Upper lobe of left lung (tissue), 6 donors: ENCODE measurements around the gene OAT. TPM values are rescaled to one million over a fixed set of nuclear protein-coding genes. Genes with fewer than 3 reads are reported as not detected.
A peak's percentile ranks its signal among the peaks of the same experiment; 100 is the strongest.

Experiments
- ATAC-seq, 2 donors: fragments of 200-7000 bp; cut with Tn5 transposase; one replicate each; pipeline ENCODE4 v1.9.1; 2022; ENCODE audit warnings: mild to moderate bottlenecking in 2 of 2, moderate library complexity in 2 of 2; ENCODE audit not compliant: low FRiP score in 2 of 2
- DNase-seq, 2 donors: peaks; one replicate each; pipeline ENCODE4 v3.0.0-alpha.2; 2019 to 2020
- H3K27ac ChIP-seq, 4 donors: fragments of 200-600 bp; sonication (generic); one replicate each; pipeline ENCODE4 v1.5.1; 2016 to 2019
- H3K27me3 ChIP-seq, 4 donors: fragments of 200-600 bp; sonication (generic); one replicate each; pipeline ENCODE4 v1.5.1; 2017 to 2019
- H3K36me3 ChIP-seq, 4 donors: fragments of 200-600 bp; sonication (generic); one replicate each; pipeline ENCODE4 v1.5.1; 2016 to 2019
- H3K4me1 ChIP-seq, 4 donors: fragments of 200-600 bp; sonication (generic); one replicate each; pipeline ENCODE4 v1.5.1; 2018 to 2019
- H3K4me3 ChIP-seq, 4 donors: fragments of 200-600 bp; sonication (generic); one replicate each; pipeline ENCODE4 v1.5.1; 2017 to 2019; ENCODE audit warnings: mild to moderate bottlenecking in 2 of 4, moderate library complexity in 1 of 4
- H3K9me3 ChIP-seq, 4 donors: fragments of 200-600 bp; sonication (generic); one replicate each; pipeline ENCODE4 v1.5.1; 2018 to 2019
- EP300 ChIP-seq, 4 donors: sonication (generic); formaldehyde crosslinking; IDR thresholded peaks; one replicate each; pipeline ENCODE4 v1.5.1; 2017; ENCODE audit warnings: antibody characterized with exemption in 4 of 4, control low read depth in 2 of 4
- POLR2A ChIP-seq, 4 donors: fragments of 450-650 bp; IDR thresholded peaks; one replicate each; pipeline ENCODE4 v1.5.1; 2016 to 2017; ENCODE audit warnings: antibody characterized with exemption in 4 of 4, mild to moderate bottlenecking in 2 of 4
- POLR2AphosphoS5 ChIP-seq, 2 donors: sonication (generic); formaldehyde crosslinking; IDR thresholded peaks; one replicate each; pipeline ENCODE4 v1.5.1; 2017; ENCODE audit warnings: antibody characterized with exemption in 2 of 2
- WGBS, 2 donors: methylation state at CpG; one replicate each; pipeline ENCODE4 v1.1.5; 2017 to 2018; 5-methylcytosine and 5-hydroxymethylcytosine counted together
- total RNA-seq, 6 donors: library from RNA; depleted of rRNA in 4 of 6; stranded (reverse); fragments of >200 nt in 4 of 6; gene quantifications; one replicate each; pipeline versions ENCODE4 v1.1.0 to v1.2.1, GENCODE V29; 2016 to 2021
- TF ChIP-seq, protein P1 (sequence below), 6 experiments: fragments of 450-650 bp in 4 of 6; fragments of 200-600 bp in 2 of 6; sonication (generic) in 2 of 6; IDR thresholded peaks; one replicate each; pipeline ENCODE4 v1.5.1; 2016 to 2019; ENCODE audit warnings: antibody characterized with exemption in 6 of 6
- donor health status: DM: no; HTN: no; CAD: no; lungs with moderate emphysema.
- donor health status: DM: no; HTN: yes; CAD: no; lungs with severe emphysema.

Gene OAT
- total RNA-seq, 6 donors from 2014 or later = 21.0 to 82.7 (median 48.0) TPM

DNA sequence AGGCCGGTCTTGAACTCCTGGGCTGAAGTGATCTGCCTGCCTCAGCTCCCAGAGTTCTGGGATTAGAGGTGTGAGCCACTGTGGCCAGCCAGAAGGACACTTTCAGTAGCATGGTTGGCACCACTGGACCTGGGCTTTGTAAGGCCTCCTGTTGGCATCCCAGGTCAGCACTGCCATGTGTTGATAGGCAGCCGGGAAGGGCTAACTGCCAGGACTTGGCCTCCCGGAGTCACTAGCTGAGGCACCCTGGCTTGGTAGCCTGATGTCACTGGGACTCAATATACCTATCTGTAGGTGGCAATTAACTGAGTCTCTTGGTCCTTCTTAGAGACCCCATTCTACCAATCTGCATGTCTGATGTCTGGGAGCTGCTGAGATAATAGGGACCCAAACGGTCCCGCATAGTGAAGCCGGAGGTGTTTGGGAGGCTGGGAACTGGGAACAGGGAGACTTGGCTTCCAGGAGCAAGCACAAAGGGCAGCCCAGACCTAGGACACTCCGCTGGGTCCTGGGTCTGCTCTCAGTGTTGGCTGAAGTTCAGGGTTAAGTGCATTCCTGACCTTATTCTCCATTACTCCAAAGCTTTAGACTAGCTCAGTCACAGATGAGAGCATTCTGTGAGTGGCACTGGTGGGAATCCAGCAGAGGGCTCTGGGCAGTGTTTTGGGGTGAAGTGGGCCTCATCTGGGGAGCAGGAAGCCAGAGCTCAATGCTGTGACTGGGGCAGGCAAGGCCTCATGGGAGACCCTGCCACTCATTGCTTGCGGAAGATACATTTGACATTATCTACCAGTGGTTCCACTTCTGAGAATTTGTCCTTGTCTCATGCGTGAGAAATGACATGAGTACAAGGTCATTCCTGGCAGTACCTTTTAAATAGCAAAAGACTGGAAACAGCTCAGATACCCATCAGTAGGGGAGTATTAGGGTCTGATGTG lies 45.6 kb upstream of the OAT start:
- Histone ChIP-seq H3K36me3 (no peaks in the 10 kb centered on the region), H3K4me1 (peaks cover 0 to 10% (median 3%) of the 10 kb centered on the region in 4 donors), H3K9me3 (no peaks in the 10 kb centered on the region), H3K4me3 (no peak overlapping the region), H3K27ac (no peak overlapping the region), H3K27me3 (no peaks in the 10 kb centered on the region)
- ATAC-seq (no peak), DNase-seq (no peak)
- WGBS, 2 donors = 67 to 81% methylated on average over 5 to 9 of the region's 9 CpGs
- TF ChIP-seq EP300 (IDR thresholded peaks at IDR 0.05) (no peak), POLR2A (IDR thresholded peaks at IDR 0.05) (no peak), POLR2AphosphoS5 (IDR thresholded peaks at IDR 0.05) (no peak)
- TF ChIP-seq, protein P1, sequence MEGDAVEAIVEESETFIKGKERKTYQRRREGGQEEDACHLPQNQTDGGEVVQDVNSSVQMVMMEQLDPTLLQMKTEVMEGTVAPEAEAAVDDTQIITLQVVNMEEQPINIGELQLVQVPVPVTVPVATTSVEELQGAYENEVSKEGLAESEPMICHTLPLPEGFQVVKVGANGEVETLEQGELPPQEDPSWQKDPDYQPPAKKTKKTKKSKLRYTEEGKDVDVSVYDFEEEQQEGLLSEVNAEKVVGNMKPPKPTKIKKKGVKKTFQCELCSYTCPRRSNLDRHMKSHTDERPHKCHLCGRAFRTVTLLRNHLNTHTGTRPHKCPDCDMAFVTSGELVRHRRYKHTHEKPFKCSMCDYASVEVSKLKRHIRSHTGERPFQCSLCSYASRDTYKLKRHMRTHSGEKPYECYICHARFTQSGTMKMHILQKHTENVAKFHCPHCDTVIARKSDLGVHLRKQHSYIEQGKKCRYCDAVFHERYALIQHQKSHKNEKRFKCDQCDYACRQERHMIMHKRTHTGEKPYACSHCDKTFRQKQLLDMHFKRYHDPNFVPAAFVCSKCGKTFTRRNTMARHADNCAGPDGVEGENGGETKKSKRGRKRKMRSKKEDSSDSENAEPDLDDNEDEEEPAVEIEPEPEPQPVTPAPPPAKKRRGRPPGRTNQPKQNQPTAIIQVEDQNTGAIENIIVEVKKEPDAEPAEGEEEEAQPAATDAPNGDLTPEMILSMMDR (IDR thresholded peaks at IDR 0.05) = no peak

DNA sequence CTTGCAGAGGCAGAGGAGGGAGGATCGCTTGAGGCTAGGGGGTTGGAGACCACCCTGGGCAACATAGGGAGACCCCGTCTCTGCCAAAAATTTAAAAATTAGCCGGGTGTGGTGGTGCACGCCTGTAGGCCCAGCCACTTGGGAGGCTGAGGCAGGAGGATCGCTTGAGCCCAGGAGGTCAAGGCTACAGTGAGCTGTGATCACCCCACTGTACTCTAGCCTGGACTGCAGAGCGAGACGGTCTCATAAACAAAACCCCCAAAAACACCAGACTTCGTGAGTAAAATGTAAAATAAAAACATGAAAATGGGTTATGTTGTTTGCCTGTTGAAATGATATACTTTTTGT lies 43.6 kb upstream of the OAT start:
- Histone ChIP-seq H3K27me3 (no peaks in the 10 kb centered on the region), H3K4me1 (peaks cover 0 to 10% (median 3%) of the 10 kb centered on the region in 4 donors)
- 83 to 89% methylated on average over 7 to 8 of the region's 8 CpGs for WGBS, 2 donors

DNA sequence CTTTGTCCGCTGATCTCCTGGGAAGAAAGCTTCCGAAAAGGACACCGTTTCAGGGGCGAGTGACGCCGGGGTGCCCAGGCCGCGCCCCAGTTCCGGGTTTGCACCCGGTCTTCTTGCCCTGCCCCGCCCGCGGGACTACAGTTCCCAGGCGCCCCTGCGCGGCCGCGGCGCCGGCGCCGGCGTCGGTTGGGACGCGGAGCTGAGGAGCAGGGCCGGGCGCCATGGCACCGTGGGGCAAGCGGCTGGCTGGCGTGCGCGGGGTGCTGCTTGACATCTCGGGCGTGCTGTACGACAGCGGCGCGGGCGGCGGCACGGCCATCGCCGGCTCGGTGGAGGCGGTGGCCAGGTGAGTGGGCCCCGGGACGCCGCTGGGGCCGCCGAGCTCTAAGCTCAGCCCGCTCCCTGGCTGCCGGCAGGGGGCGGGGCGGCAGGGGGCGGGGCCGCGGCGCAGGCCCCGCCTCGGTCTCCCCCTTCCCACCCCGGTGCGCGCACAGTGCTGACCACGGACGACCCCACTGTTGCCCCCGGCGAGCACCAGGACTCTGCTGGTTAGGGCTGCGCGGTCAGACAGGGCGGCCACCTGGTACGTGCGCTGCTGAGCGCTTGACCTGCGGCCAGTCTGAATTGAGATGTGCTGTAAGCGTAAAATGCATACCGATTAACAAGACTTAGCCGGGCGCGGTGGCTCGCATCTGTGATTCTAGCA lies 43.1 kb upstream of the OAT start, which contains the start of gene LHPP:
LHPP (plus strand) TSS at position 182 of the 706 bp plus-strand sequence; CDS start at position 222, 40 bp downstream.
- WGBS, 2 donors = 0 to 3% methylated on average over 17 to 27 of the region's 81 CpGs

More for the DNA sequence above, 43.6 kb upstream of the OAT start:
- ATAC-seq = no peak
- H3K9me3 ChIP-seq = no peaks in the 10 kb centered on the region
- peak overlapping the region in 3 of 4 donors; percentile 77 to 88 (median 83) for H3K27ac ChIP-seq
- DNase-seq = no peak
- TF ChIP-seq POLR2AphosphoS5 (IDR thresholded peaks at IDR 0.05) (no peak), POLR2A (IDR thresholded peaks at IDR 0.05) (no peak)
- TF ChIP-seq, protein P1 (IDR thresholded peaks at IDR 0.05) = no peak
- H3K4me3 ChIP-seq = peak overlapping the region; percentile 24 to 91 (median 70)
- no peaks in the 10 kb centered on the region for H3K36me3 ChIP-seq

DNA sequence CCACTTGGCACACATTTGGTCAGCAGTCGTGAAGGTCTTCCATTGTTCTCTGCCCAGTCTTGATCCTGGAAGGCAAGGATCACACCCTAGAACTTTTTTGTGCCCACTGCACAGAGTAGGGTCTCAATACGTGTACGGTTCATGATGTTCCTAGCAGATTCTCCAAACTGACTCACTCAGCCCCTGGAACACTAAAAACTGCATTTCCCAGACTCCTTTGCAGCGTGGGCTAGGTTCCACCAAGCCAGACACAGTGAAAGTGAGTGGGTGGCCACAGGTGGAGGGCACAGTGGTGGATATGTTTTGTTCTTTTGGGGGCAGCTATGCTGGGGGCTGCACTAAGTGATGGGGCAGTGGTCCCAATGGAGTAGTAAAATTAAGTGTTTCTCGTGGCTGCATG lies 41.4 kb upstream of the OAT start:
- TF ChIP-seq POLR2AphosphoS5 (IDR thresholded peaks at IDR 0.05) = no peak
- no peak for TF ChIP-seq POLR2A (IDR thresholded peaks at IDR 0.05)
- TF ChIP-seq EP300 (IDR thresholded peaks at IDR 0.05) = no peak
- TF ChIP-seq, protein P1 (IDR thresholded peaks at IDR 0.05) = no peak
- Histone ChIP-seq H3K36me3 (no peaks in the 10 kb centered on the region), H3K27ac (no peak overlapping the region), H3K27me3 (peaks cover 0 to 3% (median 0%) of the 10 kb centered on the region in 4 donors), H3K4me1 (peaks cover 0 to 10% (median 3%) of the 10 kb centered on the region in 4 donors), H3K9me3 (no peaks in the 10 kb centered on the region), H3K4me3 (no peak overlapping the region)
- ATAC-seq (no peak), DNase-seq (no peak)
- WGBS, 2 donors = 77 to 96% methylated on average over 3 to 5 of the region's 5 CpGs

More for the DNA sequence above, 43.1 kb upstream of the OAT start, which contains the start of gene LHPP:
- H3K36me3 ChIP-seq = no peaks in the 10 kb centered on the region
- H3K4me3 ChIP-seq = peak within 1 kb of the TSS; percentile 24 to 91 (median 70)
- DNase-seq = peak; percentile 90 to 99
- H3K27ac ChIP-seq = peak within 1 kb of the TSS; percentile 77 to 88 (median 80)
- no peaks in the 10 kb centered on the region for H3K9me3 ChIP-seq
- peaks cover 0 to 10% (median 3%) of the 10 kb centered on the region in 4 donors for H3K4me1 ChIP-seq
- peak in 2 of 4 donors; percentile 17 to 73 for TF ChIP-seq POLR2A (IDR thresholded peaks at IDR 0.05)
- peak in 1 of 2 donors; percentile 22 for TF ChIP-seq POLR2AphosphoS5 (IDR thresholded peaks at IDR 0.05)
- TF ChIP-seq EP300 (IDR thresholded peaks at IDR 0.05) = no peak
- TF ChIP-seq, protein P1 (IDR thresholded peaks at IDR 0.05) = peak; percentile 61 to 89 (median 83)
- H3K27me3 ChIP-seq = no peaks in the 10 kb centered on the region
- ATAC-seq = peak; percentile 93 to 100
